Prostate gland (tissue), 2 donors: ENCODE data around the gene WDR91. TPM values are rescaled to one million over a fixed set of nuclear protein-coding genes. Genes with fewer than 3 reads are reported as not detected.

Experiments used
- DNase-seq: peaks from one replicate; pipeline ENCODE4 v3.0.0-alpha.2; 2019; ENCODE audit warnings: low spot score
- H3K27ac ChIP-seq, 2 donors: fragments of 200-600 bp; sonication (generic); 2 replicates each; pipeline ENCODE4 v1.5.1; 2017 to 2019
- H3K27me3 ChIP-seq: fragments of 200-600 bp; sonication (generic); replicated peaks from 2 replicates; pipeline ENCODE4 v1.5.1; 2019; ENCODE audit not compliant: insufficient read depth
- H3K36me3 ChIP-seq, 2 donors: fragments of 200-600 bp; sonication (generic); 1 replicate in 1 of 2; 2 replicates in 1 of 2; pipeline versions ENCODE4 v1.5.1 to v1.8.1; 2017 to 2019
- H3K4me1 ChIP-seq: fragments of 200-600 bp; sonication (generic); replicated peaks from 2 replicates; pipeline ENCODE4 v1.5.1; 2019
- H3K4me3 ChIP-seq, 2 donors: fragments of 200-600 bp; sonication (generic); 2 replicates each; pipeline ENCODE4 v1.5.1; 2017 to 2019
- H3K9me3 ChIP-seq: fragments of 200-600 bp; sonication (generic); 2 replicates; pipeline ENCODE4 v1.5.1; 2017
- POLR2A ChIP-seq: fragments of 450-650 bp; IDR thresholded peaks from one replicate; pipeline ENCODE4 v1.6.1; 2016; ENCODE audit warnings: antibody characterized with exemption, mild to moderate bottlenecking
- POLR2AphosphoS5 ChIP-seq: sonication (generic); formaldehyde crosslinking; IDR thresholded peaks from one replicate; pipeline ENCODE4 v1.6.1; 2017; ENCODE audit warnings: antibody characterized with exemption
- WGBS: methylation state at CpG from one replicate; pipeline ENCODE4 v1.1.5; 2018; 5-methylcytosine and 5-hydroxymethylcytosine counted together
- intact Hi-C: fragments of 100-400 bp; cut with DNase I; formaldehyde crosslinking; loops from one replicate; pipeline ENCODE4 v1.14.2; 2022
- total RNA-seq, 2 donors: library from RNA; depleted of rRNA; stranded (reverse); fragments of >200 nt; gene quantifications; one replicate each; pipeline ENCODE4 v1.1.0, GENCODE V29; 2016
- TF ChIP-seq, protein P1 (sequence below), 4 experiments: fragments of 200-600 bp in 2 of 4; fragments of 450-650 bp in 2 of 4; sonication (generic) in 2 of 4; IDR thresholded peaks; 1 replicate in 3 of 4; 2 replicates in 1 of 4; pipeline ENCODE4 v1.5.1; 2016 to 2019; ENCODE audit warnings: antibody characterized with exemption in 4 of 4, mild to moderate bottlenecking in 2 of 4, moderate library complexity in 2 of 4

Gene WDR91
- total RNA-seq, 2 donors from 2014 or later, result 13.6 to 49.1 TPM

DNA sequence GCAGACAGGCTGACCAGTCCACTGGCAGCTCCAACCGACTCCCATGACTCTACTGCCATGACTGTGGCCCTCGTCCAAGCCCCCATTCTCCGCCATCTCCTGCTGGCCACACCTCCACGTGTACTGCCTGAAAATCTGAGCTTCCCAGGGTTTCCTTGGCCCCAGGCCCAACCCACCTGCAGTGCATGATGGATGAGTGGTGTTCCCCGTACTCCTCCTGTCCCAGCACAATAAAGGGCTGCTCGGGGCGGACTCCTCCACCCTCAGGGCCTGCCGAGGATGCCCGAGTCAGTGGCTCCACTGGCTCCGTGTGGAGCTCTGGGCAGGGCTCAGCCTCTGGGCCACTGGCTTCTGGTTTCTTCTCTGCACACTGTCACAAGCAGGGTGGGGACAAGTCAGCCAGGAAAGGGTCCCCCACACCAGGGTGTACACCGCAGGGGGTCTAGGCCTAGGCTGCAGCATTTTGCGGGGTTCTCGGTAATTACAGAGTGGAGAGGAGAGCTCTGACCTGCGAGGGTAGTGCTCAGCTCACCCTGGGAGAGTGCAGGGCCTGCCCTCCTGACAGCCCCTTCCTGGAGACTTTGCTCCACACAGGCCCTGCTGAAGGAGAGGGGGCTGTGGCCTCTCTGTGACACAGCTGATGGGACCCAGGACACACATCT lies 15.2 kb downstream of the WDR91 start:
- intact Hi-C loops, result no loop called here
- no peaks in the 10 kb centered on the region for H3K4me1 ChIP-seq
- H3K4me3 ChIP-seq, result no peak overlapping the region
- TF ChIP-seq POLR2AphosphoS5 (no peak), POLR2A (no peak)
- TF ChIP-seq, protein P1, sequence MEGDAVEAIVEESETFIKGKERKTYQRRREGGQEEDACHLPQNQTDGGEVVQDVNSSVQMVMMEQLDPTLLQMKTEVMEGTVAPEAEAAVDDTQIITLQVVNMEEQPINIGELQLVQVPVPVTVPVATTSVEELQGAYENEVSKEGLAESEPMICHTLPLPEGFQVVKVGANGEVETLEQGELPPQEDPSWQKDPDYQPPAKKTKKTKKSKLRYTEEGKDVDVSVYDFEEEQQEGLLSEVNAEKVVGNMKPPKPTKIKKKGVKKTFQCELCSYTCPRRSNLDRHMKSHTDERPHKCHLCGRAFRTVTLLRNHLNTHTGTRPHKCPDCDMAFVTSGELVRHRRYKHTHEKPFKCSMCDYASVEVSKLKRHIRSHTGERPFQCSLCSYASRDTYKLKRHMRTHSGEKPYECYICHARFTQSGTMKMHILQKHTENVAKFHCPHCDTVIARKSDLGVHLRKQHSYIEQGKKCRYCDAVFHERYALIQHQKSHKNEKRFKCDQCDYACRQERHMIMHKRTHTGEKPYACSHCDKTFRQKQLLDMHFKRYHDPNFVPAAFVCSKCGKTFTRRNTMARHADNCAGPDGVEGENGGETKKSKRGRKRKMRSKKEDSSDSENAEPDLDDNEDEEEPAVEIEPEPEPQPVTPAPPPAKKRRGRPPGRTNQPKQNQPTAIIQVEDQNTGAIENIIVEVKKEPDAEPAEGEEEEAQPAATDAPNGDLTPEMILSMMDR (IDR thresholded peaks at IDR 0.05), result no peak
- 89% methylated on average over 14 of the region's 14 CpGs for WGBS
- H3K27ac ChIP-seq, result no peak overlapping the region
- no peaks in the 10 kb centered on the region for H3K9me3 ChIP-seq
- H3K27me3 ChIP-seq, result no peaks in the 10 kb centered on the region
- peaks cover 4 to 5% of the 10 kb centered on the region in 2 donors for H3K36me3 ChIP-seq
- no peak for DNase-seq

DNA sequence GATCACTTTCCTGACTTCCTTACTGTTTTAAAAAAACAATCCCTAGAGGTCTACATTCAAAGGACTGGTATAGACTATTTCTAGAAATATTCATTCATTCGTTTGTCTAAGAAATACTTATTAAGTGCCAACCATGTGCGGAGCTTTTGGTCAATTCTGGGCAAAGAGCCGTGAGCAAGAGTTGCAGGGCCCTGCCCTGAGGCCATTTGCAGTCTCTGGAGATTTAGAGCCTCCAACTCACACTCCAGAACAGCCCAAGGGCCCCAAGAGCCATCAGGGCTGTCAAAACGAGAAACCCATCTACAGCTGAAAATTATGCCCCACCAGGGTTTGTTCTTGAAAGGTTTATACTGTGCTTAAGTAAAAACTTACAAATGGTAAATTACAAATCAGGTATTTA lies 16.2 kb downstream of the WDR91 start:
- H3K9me3 ChIP-seq, result no peaks in the 10 kb centered on the region

DNA sequence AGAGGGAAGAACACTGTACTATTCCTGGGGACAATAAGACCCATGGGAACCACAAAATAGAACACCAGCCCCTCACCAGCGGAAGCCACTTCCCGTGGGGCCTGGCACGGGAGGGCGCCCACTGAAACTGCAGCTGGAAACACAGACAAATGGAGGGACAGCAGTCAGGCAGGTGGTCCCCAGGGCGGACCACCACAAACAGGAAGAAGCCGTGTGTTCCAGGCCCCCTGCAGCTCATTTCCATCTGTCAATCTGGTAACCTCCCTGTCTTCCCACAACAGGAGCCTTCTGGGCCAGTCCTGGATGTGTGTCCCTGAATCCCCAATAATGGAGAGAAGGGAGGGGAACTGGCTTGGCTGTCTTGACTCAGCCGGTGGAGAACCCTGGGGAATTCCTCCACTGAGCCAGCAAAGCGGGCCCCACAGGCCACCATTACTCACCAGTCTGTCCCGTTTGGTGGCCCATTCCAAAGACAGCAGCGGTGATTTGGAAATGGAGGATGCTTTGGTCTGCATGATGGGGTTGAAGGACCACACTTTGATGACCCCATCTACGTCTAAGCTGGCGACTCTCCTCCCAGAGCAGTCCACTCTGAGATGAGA lies 16.7 kb downstream of the WDR91 start:
- H3K4me1 ChIP-seq, result no peaks in the 10 kb centered on the region
- DNase-seq, result no peak
- no peaks in the 10 kb centered on the region for H3K27me3 ChIP-seq
- intact Hi-C loops, result no loop called here
- H3K36me3 ChIP-seq, result peaks cover 4 to 5% of the 10 kb centered on the region in 2 donors
- WGBS, result 87% methylated on average over 12 of the region's 12 CpGs
- H3K9me3 ChIP-seq, result no peaks in the 10 kb centered on the region
- peak overlapping the region in 1 of 2 donors; percentile 24 for H3K27ac ChIP-seq
- no peak overlapping the region for H3K4me3 ChIP-seq
- TF ChIP-seq, protein P1 (IDR thresholded peaks at IDR 0.05), result no peak
- no peak for TF ChIP-seq POLR2AphosphoS5
- TF ChIP-seq POLR2A, result no peak

More for the DNA sequence above, 16.2 kb downstream of the WDR91 start:
- 87% methylated on average over 4 of the region's 4 CpGs for WGBS
- intact Hi-C loops, result no loop called here
- no peak overlapping the region for H3K4me3 ChIP-seq
- H3K4me1 ChIP-seq, result no peaks in the 10 kb centered on the region
- no peak for DNase-seq
- peaks cover 4 to 5% of the 10 kb centered on the region in 2 donors for H3K36me3 ChIP-seq
- no peak for TF ChIP-seq POLR2AphosphoS5
- TF ChIP-seq, protein P1 (IDR thresholded peaks at IDR 0.05), result no peak
- no peak for TF ChIP-seq POLR2A
- H3K27ac ChIP-seq, result no peak overlapping the region
- H3K27me3 ChIP-seq, result no peaks in the 10 kb centered on the region

DNA sequence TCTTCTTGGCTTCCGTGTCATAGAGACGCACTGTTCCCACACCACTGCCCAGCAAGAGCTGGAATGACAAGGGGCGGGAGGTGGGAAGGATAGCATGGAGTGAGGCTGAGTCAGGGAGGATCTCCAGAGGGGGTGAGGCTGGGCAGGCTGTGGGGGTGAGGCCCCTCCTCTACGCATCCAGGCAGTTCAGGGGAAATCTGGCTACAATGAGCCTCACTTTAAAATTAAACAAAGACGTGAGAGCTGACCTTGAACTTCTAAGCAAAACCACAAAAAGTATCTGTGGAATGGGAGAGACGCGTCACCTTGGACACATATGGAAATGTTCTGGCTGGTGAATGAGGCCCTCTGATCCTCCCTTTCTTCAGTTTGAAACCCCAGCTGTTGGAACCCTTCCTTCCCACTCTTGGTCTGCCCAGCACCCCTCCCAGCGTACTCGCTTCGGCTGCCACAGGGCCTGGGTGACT lies 17.7 kb downstream of the WDR91 start:
- Histone ChIP-seq H3K36me3 (peaks cover 5 to 10% of the 10 kb centered on the region in 2 donors), H3K27me3 (no peaks in the 10 kb centered on the region), H3K27ac (peak overlapping the region in 1 of 2 donors; percentile 24), H3K9me3 (no peaks in the 10 kb centered on the region), H3K4me1 (no peaks in the 10 kb centered on the region), H3K4me3 (no peak overlapping the region)
- 89% methylated on average over 10 of the region's 10 CpGs for WGBS
- no peak for DNase-seq
- TF ChIP-seq POLR2AphosphoS5 (no peak), POLR2A (no peak)
- TF ChIP-seq, protein P1 (IDR thresholded peaks at IDR 0.05), result no peak
- intact Hi-C loops, result no loop called here
